GM19193 (cell line): ENCODE measurements around the gene ATRNL1.

Source experiments
- POLR2A ChIP-seq: IDR thresholded peaks from 4 replicates; pipeline ENCODE4 v1.6.1; 2011; ENCODE audit not compliant: insufficient read depth, insufficient read length; ENCODE audit errors: extremely low read depth

Gene ATRNL1

DNA sequence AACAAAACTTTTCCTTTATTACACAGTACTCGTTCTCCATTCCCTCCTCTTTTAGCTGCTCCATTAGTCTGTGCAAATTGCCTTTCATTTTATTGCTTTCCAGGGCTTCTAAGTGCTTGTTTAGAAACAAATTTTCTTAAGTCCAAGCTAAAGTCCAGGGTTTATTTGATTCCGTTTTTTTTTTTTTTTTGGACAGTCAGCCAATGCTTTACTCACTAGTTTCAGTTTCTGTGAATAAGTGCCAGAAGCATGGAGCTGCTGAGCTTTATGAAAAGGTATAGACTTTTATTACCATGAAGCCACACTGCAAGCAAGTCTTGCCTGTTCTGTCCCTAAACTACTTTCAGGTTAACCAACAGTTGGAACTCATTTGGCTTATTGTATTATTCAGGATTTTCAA, 724.8 kb downstream of the ATRNL1 start:
- no peak for TF ChIP-seq POLR2A

GRCh38 chr10:115826396-115826795, 733.2 kb downstream of the ATRNL1 start:
- TF ChIP-seq POLR2A = no peak

DNA sequence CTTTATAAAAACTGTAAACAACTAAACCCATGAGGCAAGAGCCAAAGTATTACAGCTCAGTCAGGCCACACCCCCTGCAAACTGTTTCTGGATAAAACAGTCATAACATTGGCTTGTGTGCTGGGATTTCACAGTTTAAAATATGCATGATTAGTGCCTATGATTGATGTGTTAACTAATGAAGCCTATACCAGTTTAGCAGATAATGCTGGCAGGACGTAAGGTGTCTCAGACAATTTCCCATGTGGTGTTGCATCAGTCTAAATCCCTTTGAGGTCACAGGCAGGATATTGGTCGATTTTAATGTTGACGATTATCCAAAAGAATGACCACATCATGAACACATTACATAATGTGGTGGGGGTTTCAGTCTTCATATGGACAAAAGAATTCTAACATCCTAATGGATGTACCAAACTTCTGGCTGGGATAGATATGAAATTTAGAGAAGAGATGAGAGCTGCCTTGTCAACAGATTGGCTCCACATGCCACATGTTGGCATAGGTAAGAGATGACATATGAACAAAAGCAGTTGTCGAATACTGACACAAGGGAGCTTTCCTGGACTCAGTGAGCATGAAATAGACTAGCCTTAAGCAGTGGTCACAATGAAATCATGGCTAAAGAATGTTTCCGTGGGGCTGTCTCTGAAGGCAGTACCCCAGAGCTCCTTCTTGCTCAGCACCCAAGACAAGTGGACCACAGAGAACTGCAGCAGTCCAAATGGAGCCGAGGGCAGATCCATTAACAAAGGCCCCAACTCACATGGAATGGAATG, 734.3 kb downstream of the ATRNL1 start:
- no peak for TF ChIP-seq POLR2A

DNA sequence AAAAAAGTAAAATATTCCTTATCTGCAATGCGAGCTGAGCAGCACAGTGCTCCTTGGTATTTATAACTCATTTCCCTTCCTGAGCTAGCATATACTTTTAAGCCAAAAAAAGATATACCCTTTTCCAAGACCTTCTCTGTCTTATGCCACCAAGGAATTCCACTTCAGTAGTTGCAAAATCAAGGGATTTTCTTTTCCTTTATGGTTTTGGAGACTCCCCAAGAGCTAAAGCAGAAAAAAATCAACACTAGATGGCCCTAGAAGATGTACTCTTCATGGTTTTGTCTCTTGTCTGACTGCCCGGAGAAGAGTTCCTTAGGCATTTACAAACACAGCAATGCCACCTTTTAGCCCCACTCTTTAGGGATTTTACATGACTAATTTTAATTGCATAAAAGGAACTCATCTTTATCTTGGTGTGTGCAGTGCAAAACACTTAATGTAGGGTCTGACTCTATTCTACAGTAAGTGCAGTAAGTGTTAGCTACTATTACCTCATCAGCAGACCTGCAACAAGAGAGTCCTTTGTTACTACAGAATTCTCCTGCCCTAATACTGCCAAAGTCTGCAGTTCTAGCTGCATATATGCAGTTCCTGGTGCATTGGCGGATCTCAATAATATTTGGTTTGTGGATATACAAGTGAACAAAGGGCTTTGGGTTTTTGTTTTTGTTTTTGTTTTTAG, 736.5 kb downstream of the ATRNL1 start:
- no peak for TF ChIP-seq POLR2A

- TF ChIP-seq POLR2A = no peak
Measured at GRCh38 chr10:115830265-115830970, 737.3 kb downstream of the ATRNL1 start.

GRCh38 chr10:115831016-115831415, 737.9 kb downstream of the ATRNL1 start:
- no peak for TF ChIP-seq POLR2A

DNA sequence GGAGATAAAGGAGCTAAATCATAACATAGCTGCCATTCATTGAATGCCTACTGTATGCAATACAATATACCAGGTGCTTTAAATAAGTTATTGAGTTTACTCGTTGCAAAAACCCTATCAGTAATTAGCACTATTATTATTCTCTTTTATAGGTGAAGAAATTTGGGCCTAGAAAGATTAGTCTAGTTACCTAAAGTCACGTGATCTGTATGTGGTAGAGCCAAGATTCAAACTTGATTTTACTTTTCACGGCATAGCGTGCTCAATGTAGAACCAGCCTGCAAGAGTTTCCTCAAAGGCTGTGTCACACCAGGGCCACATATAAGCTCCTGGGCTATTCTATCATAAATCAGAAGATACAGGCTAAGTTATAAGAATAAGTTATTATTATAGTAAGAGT, 740.0 kb downstream of the ATRNL1 start:
- no peak for TF ChIP-seq POLR2A

DNA sequence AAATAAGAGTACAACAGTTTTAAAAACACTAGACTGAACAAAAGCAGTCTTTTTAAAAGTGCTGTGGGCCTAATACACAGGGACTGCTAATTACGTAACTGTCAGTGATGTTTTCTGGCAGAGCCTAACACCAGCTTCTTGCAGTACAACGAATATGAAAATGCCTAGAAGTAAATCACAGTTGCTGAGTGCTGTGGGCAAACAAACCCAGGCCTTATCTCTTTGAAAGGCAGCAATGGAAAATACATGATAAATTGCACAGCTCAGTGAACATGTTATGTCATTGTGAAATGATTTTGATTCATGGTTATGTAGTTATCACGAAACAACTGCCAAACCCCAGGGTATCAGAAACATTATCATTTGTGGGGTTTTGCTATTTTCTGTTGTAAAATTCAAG, 751.4 kb downstream of the ATRNL1 start:
- no peak for TF ChIP-seq POLR2A

DNA sequence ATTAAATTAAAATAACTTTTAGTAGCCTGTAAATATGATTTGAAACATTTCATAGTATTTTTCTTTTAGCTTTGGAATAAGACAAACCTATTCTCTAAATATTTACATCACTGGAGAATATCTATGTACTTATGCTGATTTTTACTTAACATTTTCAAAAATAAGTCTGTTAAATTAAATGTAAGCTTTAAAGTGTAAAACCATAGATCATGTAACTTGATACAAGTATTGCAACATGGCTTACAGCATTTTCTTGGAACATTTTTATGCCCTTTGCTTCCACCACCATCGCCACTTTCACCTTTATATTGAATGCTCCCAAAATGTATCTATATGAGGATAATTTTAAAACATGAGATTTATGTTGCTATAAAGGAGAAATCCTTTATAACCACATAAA, 752.8 kb downstream of the ATRNL1 start:
- TF ChIP-seq POLR2A = no peak

- TF ChIP-seq POLR2A = no peak
Measured at GRCh38 chr10:115846528-115846927, 753.4 kb downstream of the ATRNL1 start.

DNA sequence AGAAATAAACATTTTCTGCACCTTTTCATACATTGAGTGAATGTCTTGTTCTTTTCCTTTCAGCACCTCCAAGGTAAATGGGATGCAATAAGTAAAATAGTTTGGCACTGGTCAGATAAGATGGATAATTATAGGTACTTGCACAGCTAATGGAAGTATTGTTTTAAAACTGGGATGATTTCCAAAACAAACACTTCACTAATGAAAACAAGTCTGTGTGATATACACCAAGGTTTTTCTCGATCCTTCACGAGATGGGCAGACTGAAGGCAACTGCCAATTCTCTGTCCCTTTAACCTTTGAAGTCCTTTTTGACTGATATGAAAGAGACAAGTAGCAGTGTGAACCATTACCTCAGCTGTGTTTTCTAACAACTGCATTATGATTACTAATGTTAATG, 756.0 kb downstream of the ATRNL1 start:
- no peak for TF ChIP-seq POLR2A

- no peak for TF ChIP-seq POLR2A
Measured at GRCh38 chr10:115850666-115851065, 757.5 kb downstream of the ATRNL1 start.

GRCh38 chr10:115851695-115852094, 758.5 kb downstream of the ATRNL1 start:
- no peak for TF ChIP-seq POLR2A

DNA sequence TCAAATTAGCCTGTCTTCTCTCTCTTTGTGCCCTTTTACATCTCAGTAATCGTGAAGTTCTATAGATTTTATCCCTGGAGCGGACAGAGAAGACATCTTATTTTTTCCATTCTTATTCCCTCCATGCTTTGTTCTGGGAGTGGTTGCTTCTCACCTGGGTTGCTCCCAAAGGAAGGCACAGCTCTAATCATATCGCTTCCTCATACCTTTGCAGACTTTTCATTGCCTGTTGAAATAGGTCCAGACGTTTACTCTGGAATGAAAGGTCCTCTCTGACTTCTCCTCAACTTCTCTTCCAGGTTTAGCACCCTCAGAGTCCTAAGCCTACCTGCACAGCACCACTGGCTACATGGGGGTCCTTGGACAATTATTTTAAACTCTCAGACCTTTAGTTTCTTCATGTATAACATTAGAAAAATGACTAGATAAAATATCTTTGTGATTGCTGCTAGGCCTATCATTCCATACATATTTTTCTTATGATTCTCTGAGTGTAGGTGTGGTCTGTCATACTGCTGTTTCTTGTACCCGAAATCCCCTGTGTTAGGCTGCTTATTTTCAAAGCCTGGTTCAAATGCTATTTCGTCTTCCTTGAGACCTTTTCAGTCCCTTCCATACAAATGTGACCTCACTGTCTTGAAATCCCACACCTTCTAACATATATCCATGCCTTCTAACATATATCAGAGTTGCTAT, 761.7 kb downstream of the ATRNL1 start:
- TF ChIP-seq POLR2A = no peak

GRCh38 chr10:115856580-115856979, 763.4 kb downstream of the ATRNL1 start:
- TF ChIP-seq POLR2A = no peak
